K562 (cell line): ENCODE results near the gene PCNX3. TPM values are rescaled to one million over a fixed set of nuclear protein-coding genes. Genes with fewer than 3 reads are reported as not detected.
A peak's percentile ranks its signal among the peaks of the same experiment; 100 is the strongest.

Experiments
- ATAC-seq: fragments of 200-7000 bp; cut with Tn5 transposase; 3 replicates; pipeline ENCODE4 v1.9.1; 2020; ENCODE audit warnings: moderate library complexity
- BruUV-seq: library from RNA; stranded (reverse); fragments of 400-500 nt; replicated peaks from 2 replicates; lab custom pipeline; 2021; lab: Mats Ljungman, UMichigan
- CTCF ChIA-PET: fragments of 300-600 bp; formaldehyde crosslinking; extraction: SDS; loops from one replicate; lab custom pipeline; 2021; ENCODE audit warnings: low intra/inter-chr PET ratio; lab: Yijun Ruan, JAX
- POLR2A ChIA-PET: fragments of 300-600, 350-650 bp; sonication (Branson Sonifier 250); formaldehyde crosslinking; extraction: SDS; loops from one replicate; lab custom pipeline; 2021; ENCODE audit warnings: antibody characterized with exemption, inconsistent platforms; lab: Yijun Ruan, JAX
- DNase-seq, 4 experiments: peaks; one replicate each; pipeline versions ENCODE4 v3.0.0 to v3.0.0-alpha.2; 2011 to 2018; ENCODE audit warnings: low spot score in 3 of 4, mixed read lengths in 3 of 4; ENCODE audit errors: extremely low read depth in 1 of 4
- FAIRE-seq: peaks from 2 replicates; lab custom pipeline; 2011; peaks lifted over from hg19 to GRCh38; lab: Jason Lieb, UNC
- H2AFZ ChIP-seq: 2 replicates; pipeline ENCODE4 v1.6.0; 2011; ENCODE audit warnings: low read depth, low read length, control low read depth, inconsistent platforms
- H3K27ac ChIP-seq: fragments of 200-600 bp; 3 replicates; pipeline ENCODE4 v1.8.0; 2011; ENCODE audit warnings: low read depth, mild to moderate bottlenecking, control low read depth, inconsistent platforms, low read length, moderate library complexity, mixed read lengths; ENCODE audit errors: extremely low read depth
- H3K27me3 ChIP-seq, 2 experiments: fragments of 300-600 bp in 1 of 2; 2 replicates in 1 of 2; 3 replicates in 1 of 2; pipeline versions ENCODE4 v1.6.0 to v1.8.0; 2011; ENCODE audit warnings: inconsistent platforms in 2 of 2, low read length in 2 of 2, mild to moderate bottlenecking in 1 of 2, mixed read lengths in 1 of 2, moderate library complexity in 1 of 2; ENCODE audit not compliant: control insufficient read depth in 2 of 2, insufficient read depth in 2 of 2
- H3K36me3 ChIP-seq: fragments of 300-600 bp; 3 replicates; pipeline ENCODE4 v1.8.0; 2011; ENCODE audit warnings: mild to moderate bottlenecking, low read length, inconsistent platforms; ENCODE audit not compliant: control insufficient read depth, insufficient read depth
- H3K4me1 ChIP-seq, 2 experiments: fragments of 200-600 bp in 1 of 2; replicated peaks in 1 of 2; 2 replicates in 1 of 2; 3 replicates in 1 of 2; pipeline versions ENCODE4 v1.5.1 to v1.8.0; 2011; ENCODE audit warnings: inconsistent platforms in 2 of 2, low read length in 2 of 2, mild to moderate bottlenecking in 1 of 2, mixed read lengths in 1 of 2, moderate library complexity in 1 of 2; ENCODE audit not compliant: control insufficient read depth in 2 of 2, insufficient read depth in 2 of 2
- H3K4me2 ChIP-seq: 2 replicates; pipeline ENCODE4 v1.6.1; 2011; ENCODE audit warnings: low read length, control low read depth, inconsistent platforms, mixed read lengths; ENCODE audit not compliant: insufficient read depth
- H3K4me3 ChIP-seq: fragments of 200-600 bp; sonication (generic), shearing (Covaris generic); 2 replicates; pipeline ENCODE4 v1.5.1; 2016; ENCODE audit warnings: control low read depth, inconsistent platforms
- H3K79me2 ChIP-seq: fragments of 200-600 bp; 3 replicates; pipeline ENCODE4 v1.8.0; 2011; ENCODE audit warnings: low read length, inconsistent platforms; ENCODE audit not compliant: control insufficient read depth, insufficient read depth
- H3K9ac ChIP-seq, 2 experiments: 2 replicates each; pipeline versions ENCODE4 v1.6.0 to v1.6.1; 2011; ENCODE audit warnings: low read depth in 2 of 2, low read length in 2 of 2, control low read depth in 1 of 2, inconsistent platforms in 1 of 2, mild to moderate bottlenecking in 1 of 2, mixed read lengths in 1 of 2; ENCODE audit not compliant: insufficient read depth in 1 of 2
- H3K9me1 ChIP-seq: one replicate; pipeline ENCODE4 v1.6.0; 2011; ENCODE audit warnings: inconsistent platforms, mild to moderate bottlenecking, low read length, moderate library complexity; ENCODE audit not compliant: control insufficient read depth, insufficient read depth
- H3K9me3 ChIP-seq: replicated peaks from 2 replicates; pipeline ENCODE4 v1.5.1; 2011; ENCODE audit warnings: low read depth, low read length, inconsistent platforms; ENCODE audit not compliant: control insufficient read depth, insufficient read depth
- H4K20me1 ChIP-seq: replicated peaks from 2 replicates; pipeline ENCODE4 v1.6.1; 2011; ENCODE audit warnings: low read length, inconsistent platforms, mixed read lengths; ENCODE audit not compliant: control insufficient read depth, insufficient read depth
- ARID2 ChIP-seq: fragments of 450-650 bp; IDR thresholded peaks from 2 replicates; pipeline ENCODE4 v1.6.1; 2017; ENCODE audit warnings: antibody characterized with exemption, mild to moderate bottlenecking
- POLR2G ChIP-seq: fragments of 200-400 bp; formaldehyde crosslinking; IDR thresholded peaks from 2 replicates; pipeline ENCODE4 v1.6.1; 2017; ENCODE audit warnings: low read depth, mild to moderate bottlenecking, antibody characterized with exemption, low read length, moderate library complexity
- RBFOX2 ChIP-seq: fragments of 200-400 bp; formaldehyde crosslinking; IDR thresholded peaks from 2 replicates; pipeline ENCODE4 v1.6.1; 2017; ENCODE audit warnings: low read depth, mild to moderate bottlenecking, low read length, moderate library complexity
- WGBS: fragments of 100-300 bp; shearing (Covaris generic); methylation state at CpG from one replicate; pipeline ENCODE4 v1.1.6; 2016; ENCODE audit warnings: low coverage, mixed read lengths; ENCODE audit not compliant: insufficient coverage; ENCODE audit errors: missing lambda C conversion rate; 5-methylcytosine and 5-hydroxymethylcytosine counted together
- in situ Hi-C: fragments of 300-500 bp; cut with MboI; formaldehyde crosslinking; loops from 4 replicates; pipeline ENCODE4 v1.15.0; 2018; ENCODE audit warnings: inconsistent platforms, mixed read lengths
- intact Hi-C: fragments of 100-400 bp; cut with micrococcal nuclease; formaldehyde crosslinking; loops from 2 replicates; pipeline ENCODE4 v1.14.2; 2022
- polyA plus RNA-seq, 8 experiments: library from polyadenylated mRNA; depleted of rRNA in 4 of 8; stranded (reverse) in 5 of 8; unstranded in 3 of 8; fragments of >200 nt; fragmentation: Nextera tagmentation in 2 of 8; fragmentation: Illumina TruSeq in 1 of 8; extraction: Ambion mirVana in 2 of 8; extraction: Trizol in 1 of 8; gene quantifications; 2 replicates each; pipeline versions ENCODE4 v1.2.1 to v1.2.3, GENCODE V29; 2011 to 2014; ENCODE audit warnings: inconsistent platforms in 1 of 8, missing spikeins in 1 of 8
- total RNA-seq, 7 experiments: library from RNA; depleted of rRNA in 6 of 7; stranded (reverse); fragments of >200 nt in 6 of 7; fragmentation: Illumina TruSeq in 2 of 7; extraction: Trizol in 2 of 7; gene quantifications; 2 replicates each; pipeline versions ENCODE4 v1.2.1 to v1.2.3, GENCODE V29; 2011 to 2021; ENCODE audit warnings: low replicate concordance in 1 of 7
- TF ChIP-seq, protein P1 (sequence below): sonication (generic); formaldehyde crosslinking; IDR thresholded peaks from 2 replicates; pipeline ENCODE4 v1.8.1; 2023; ENCODE audit warnings: mild to moderate bottlenecking, missing genetic modification reagents, moderate library complexity
- TF ChIP-seq, protein P2 (sequence below): fragments of 450-650 bp; formaldehyde crosslinking; IDR thresholded peaks from 2 replicates; pipeline ENCODE4 v1.4.0; 2022; ENCODE audit warnings: missing genetic modification characterization

PCNX3 gene
- total and polyA plus RNA-seq, 9 of the 15 experiments (the other 6 are each of a cell fraction or from before 2014, with no cell fraction given), result 0.11 to 47.8 (median 12.8) TPM

DNA sequence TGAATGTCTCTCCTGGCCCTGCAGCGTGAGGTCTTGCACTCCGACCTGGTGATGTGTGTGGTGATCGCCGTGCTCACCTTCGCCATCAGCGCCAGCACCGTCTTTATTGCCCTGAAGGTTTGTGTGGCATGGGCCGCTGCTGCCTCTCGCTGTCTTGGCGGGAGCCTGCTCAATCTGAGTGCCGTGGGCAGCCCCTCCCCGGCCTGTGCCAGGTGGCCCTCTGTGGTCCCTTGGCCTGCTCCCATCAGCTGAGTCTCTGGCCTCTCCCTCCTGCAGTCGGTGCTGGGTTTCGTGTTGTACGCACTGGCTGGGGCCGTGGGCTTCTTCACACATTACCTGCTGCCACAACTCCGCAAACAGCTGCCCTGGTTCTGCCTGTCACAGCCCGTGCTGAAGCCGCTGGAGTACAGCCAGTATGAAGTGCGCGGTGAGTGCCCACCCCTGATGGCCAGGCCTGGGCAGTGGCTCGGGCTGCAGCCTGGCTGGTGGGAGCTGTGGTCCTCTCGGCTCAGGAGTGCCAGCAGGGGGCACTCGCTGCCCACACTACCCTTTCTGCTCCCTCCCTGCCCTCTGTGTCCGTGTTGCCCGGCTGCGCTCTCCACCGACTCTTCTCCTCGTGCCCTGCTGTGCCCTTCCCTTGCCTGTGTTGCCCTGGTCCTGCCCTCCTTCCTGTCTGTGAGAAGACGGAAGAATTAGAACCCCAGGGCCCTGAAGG, 10.2 kb downstream of the PCNX3 start (continued):
- TF ChIP-seq, protein P1, sequence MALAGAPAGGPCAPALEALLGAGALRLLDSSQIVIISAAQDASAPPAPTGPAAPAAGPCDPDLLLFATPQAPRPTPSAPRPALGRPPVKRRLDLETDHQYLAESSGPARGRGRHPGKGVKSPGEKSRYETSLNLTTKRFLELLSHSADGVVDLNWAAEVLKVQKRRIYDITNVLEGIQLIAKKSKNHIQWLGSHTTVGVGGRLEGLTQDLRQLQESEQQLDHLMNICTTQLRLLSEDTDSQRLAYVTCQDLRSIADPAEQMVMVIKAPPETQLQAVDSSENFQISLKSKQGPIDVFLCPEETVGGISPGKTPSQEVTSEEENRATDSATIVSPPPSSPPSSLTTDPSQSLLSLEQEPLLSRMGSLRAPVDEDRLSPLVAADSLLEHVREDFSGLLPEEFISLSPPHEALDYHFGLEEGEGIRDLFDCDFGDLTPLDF (CRISPR knock-in tag), result no peak

DNA sequence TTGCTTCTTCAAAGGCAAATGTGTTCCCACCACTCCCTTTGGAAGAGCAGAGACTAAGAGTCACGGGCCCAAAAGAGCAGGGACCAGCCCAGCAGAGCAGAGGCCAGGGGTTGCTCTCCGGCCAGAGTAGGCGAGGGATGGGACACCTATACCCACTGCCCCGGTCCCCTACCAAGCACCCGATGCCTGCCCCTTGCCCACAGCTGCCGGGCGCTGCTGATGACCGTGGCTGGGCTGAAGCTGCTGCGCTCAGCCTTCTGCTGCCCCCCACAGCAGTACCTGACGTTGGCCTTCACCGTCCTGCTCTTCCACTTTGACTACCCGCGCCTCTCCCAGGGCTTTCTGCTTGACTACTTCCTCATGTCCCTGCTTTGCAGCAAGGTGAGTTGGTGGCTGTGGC, 11.6 kb downstream of the PCNX3 start:
- Histone ChIP-seq H3K9me1 (no peaks in the 10 kb centered on the region), H2AFZ (no peak overlapping the region), H3K4me2 (no peak overlapping the region), H3K79me2 (no peaks in the 10 kb centered on the region; the same call in 2 of the 3 replicates), H3K36me3 (peaks cover 95% of the 10 kb centered on the region; the same call in 2 of the 3 replicates), H3K9ac (no peak overlapping the region), H3K9me3 (no peaks in the 10 kb centered on the region), H4K20me1 (0 out of 2 replicates have a peak, but pooled peaks cover 5% of the 10 kb centered on the region), H3K27me3 (no peaks in the 10 kb centered on the region), H3K27ac (no peak overlapping the region), H3K4me1 (peaks cover 0 to 27% of the 10 kb centered on the region in 2 experiments; a peak in 1 of 5 replicates), H3K4me3 (no peak overlapping the region)
- ChIA-PET CTCF (interaction anchor here (2.2 kb wide), 1 partner anchor 191 kb away, joined by 27 read pairs; no protein-coding TSS in a partner anchor), POLR2A (interaction anchor here (0.5 to 1.9 kb wide), 4 partner anchors 10 to 376 kb away, joined by 3 to 7 read pairs (median 4); partner anchors contain the start of genes PCNX3 and SIPA1)
- no TSS peak for BruUV-seq
- no peak for ATAC-seq
- in situ Hi-C loops (no loop called here), intact Hi-C loops (no loop called here)
- no peak for DNase-seq
- no peak for FAIRE-seq
- TF ChIP-seq, protein P2, sequence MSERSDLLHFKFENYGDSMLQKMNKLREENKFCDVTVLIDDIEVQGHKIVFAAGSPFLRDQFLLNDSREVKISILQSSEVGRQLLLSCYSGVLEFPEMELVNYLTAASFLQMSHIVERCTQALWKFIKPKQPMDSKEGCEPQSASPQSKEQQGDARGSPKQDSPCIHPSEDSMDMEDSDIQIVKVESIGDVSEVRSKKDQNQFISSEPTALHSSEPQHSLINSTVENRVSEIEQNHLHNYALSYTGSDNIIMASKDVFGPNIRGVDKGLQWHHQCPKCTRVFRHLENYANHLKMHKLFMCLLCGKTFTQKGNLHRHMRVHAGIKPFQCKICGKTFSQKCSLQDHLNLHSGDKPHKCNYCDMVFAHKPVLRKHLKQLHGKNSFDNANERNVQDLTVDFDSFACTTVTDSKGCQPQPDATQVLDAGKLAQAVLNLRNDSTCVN (CRISPR knock-in tag), result no peak
- TF ChIP-seq ARID2 (no peak), POLR2G (0 out of 2 replicates have a peak, but pooled peaks have one; percentile 11), RBFOX2 (peak; percentile 34; the same call in 1 of the 2 replicates)
- WGBS, result 98% methylated on average over 10 of the region's 13 CpGs
